Putamen (tissue), 1 donor: ENCODE data around the gene HLF.

Experiments used
- DNase-seq: peaks from one replicate; pipeline ENCODE4 v3.0.0-alpha.2; 2016; ENCODE audit warnings: low spot score

The HLF gene

DNA sequence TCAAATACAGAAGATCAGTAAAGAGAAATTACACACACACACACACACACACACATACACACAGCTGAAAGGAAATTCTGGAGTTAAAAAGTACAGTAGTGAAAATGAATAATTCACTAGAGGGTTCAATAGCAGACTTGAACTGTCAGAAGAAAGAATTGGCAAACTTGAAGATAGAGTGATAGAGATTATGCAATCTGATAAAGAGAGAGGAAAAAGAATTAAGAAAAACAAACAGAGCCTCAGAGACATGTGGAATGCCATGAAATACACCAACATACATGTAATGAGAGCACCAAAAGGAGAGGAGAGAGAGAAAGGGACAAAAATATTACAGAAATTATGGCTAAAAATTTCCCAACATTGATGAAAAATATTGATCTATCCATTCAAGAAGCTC is 96.2 kb downstream of the HLF start:
- DNase-seq = no peak

DNA sequence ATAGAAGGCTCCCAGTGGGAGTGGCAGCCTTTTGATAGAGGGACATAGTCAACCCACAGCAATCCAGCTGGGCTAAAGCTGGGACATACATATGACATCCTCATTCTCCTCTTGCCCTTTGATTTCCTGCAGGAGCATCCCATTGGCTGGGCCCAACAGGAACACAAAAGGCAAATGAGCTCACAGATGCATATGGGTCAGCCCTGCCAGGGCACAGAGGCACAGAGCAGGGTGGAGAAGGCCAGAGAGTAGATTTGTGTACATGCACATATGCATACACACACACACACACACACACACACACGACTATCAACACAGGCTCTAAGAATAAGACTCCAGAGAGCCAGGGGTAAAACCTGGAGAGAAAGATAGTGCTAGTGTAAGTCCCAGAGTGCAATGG is 98.3 kb downstream of the HLF start:
- no peak for DNase-seq

DNA sequence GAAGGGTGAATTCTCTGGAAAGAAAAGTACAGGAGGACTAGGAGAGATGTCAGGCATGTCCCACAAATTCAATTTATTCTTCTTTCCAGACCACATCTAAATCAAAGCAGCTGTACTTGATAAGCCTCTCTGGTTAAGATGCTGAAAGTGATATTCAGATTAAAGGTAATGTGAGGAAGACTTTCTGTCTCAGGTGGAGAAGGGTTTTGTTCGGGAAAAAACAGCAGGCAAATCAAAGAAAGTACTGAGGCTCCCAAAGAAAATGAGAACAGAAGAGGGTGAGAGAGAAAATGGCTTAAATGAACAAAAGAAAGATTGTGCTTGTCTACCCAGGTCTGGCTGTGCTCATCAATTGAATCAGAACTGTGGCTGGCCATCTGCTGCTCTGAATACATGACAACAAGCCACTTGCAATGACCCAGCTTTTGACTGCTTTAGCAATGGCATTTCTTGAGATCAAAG is 101.3 kb downstream of the HLF start:
- DNase-seq = peak; percentile 20

DNA sequence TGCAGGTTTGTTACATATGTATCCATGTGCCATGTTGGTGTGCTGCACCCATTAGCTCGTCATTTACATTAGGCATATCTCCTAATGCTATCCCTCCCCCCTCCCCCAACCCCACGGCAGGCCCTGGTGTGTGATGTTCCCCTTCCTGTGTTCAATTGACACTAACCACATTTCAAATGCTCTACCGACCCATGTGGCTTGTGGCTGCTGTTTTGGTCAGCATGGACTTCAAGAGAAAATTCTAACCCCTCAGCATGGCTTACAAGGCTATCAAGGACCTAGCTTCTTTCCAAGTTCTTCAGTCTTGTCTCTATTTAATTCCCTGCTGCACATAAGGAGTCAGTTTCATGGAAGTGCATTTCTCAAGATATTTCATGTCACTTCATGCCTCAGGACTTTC is 103.9 kb downstream of the HLF start:
- DNase-seq = no peak
